Lung (tissue), 12 donors: ENCODE data around the gene LRP1B. TPM values are rescaled to one million over a fixed set of nuclear protein-coding genes. Genes with fewer than 3 reads are reported as not detected.

Source experiments
- ATAC-seq: fragments of 200-7000 bp; cut with Tn5 transposase; one replicate; pipeline ENCODE4 v1.9.1; 2020; ENCODE audit warnings: moderate number of reproducible peaks; ENCODE audit not compliant: insufficient read depth, low FRiP score
- DNase-seq, 3 donors: peaks; one replicate each; pipeline ENCODE4 v3.0.0-alpha.2; 2013 to 2017
- H3K27ac ChIP-seq, 2 donors: one replicate each; pipeline ENCODE4 v1.5.1; 2013; ENCODE audit warnings: mild to moderate bottlenecking in 2 of 2, moderate library complexity in 2 of 2, control low read depth in 1 of 2, inconsistent platforms in 1 of 2, low read depth in 1 of 2, low read length in 1 of 2
- H3K27me3 ChIP-seq, 3 donors: one replicate each; pipeline ENCODE4 v1.5.1; 2013; ENCODE audit warnings: low read length in 2 of 3; ENCODE audit not compliant: control insufficient read depth in 3 of 3, insufficient read depth in 3 of 3
- H3K36me3 ChIP-seq, 4 donors: one replicate each; pipeline ENCODE4 v1.5.1; 2013; ENCODE audit warnings: low read length in 4 of 4, mild to moderate bottlenecking in 1 of 4, moderate library complexity in 1 of 4; ENCODE audit not compliant: control insufficient read depth in 4 of 4, insufficient read depth in 4 of 4
- H3K4me1 ChIP-seq, 5 donors: one replicate each; pipeline ENCODE4 v1.5.1; 2013; ENCODE audit warnings: low read length in 5 of 5, mild to moderate bottlenecking in 2 of 5, moderate library complexity in 1 of 5; ENCODE audit not compliant: control insufficient read depth in 5 of 5, insufficient read depth in 5 of 5
- H3K4me3 ChIP-seq: one replicate; pipeline ENCODE4 v1.5.1; 2013; ENCODE audit warnings: mild to moderate bottlenecking, control low read depth, moderate library complexity
- H3K9ac ChIP-seq, 2 donors: one replicate each; pipeline ENCODE4 v1.5.1; 2013; ENCODE audit warnings: low read length in 2 of 2, control low read depth in 1 of 2; ENCODE audit not compliant: insufficient read depth in 1 of 2
- H3K9me3 ChIP-seq, 4 donors: one replicate each; pipeline ENCODE4 v1.5.1; 2013; ENCODE audit warnings: low read length in 3 of 4, mild to moderate bottlenecking in 1 of 4, moderate library complexity in 1 of 4; ENCODE audit not compliant: control insufficient read depth in 4 of 4, insufficient read depth in 3 of 4
- WGBS, 2 donors: extraction: QIAGEN DNeasy Blood & Tissue Kit; methylation state at CpG; one replicate each; pipeline ENCODE4 v1.1.7; 2013; 5-methylcytosine and 5-hydroxymethylcytosine counted together
- polyA plus RNA-seq, 2 donors: library from polyadenylated mRNA; stranded (reverse); fragments of 200-250 nt; gene quantifications; one replicate each; pipeline ENCODE4 v1.2.1, GENCODE V29; 2013
- total RNA-seq, 2 donors: library from RNA; depleted of rRNA in 1 of 2; stranded (reverse); fragments of >200 nt in 1 of 2; gene quantifications; one replicate each; pipeline ENCODE4 v1.2.1, GENCODE V29; 2014 to 2021
- TF ChIP-seq, protein P1 (sequence below): IDR thresholded peaks from 2 replicates; pipeline ENCODE4 v1.5.1; 2012; ENCODE audit warnings: mild to moderate bottlenecking; ENCODE audit errors: control extremely low read depth, extremely low read depth
- donor health status: control.
- donor health status: control.
- donor health status: Bipolar disorder and iron deficiency.
- donor health status: healthy.
- donor health status: DM: yes; HTN: yes; CAD: no.

LRP1B gene
- total and polyA plus RNA-seq, 4 donors: 0.01 to 6.5 (median 0.16) TPM

DNA sequence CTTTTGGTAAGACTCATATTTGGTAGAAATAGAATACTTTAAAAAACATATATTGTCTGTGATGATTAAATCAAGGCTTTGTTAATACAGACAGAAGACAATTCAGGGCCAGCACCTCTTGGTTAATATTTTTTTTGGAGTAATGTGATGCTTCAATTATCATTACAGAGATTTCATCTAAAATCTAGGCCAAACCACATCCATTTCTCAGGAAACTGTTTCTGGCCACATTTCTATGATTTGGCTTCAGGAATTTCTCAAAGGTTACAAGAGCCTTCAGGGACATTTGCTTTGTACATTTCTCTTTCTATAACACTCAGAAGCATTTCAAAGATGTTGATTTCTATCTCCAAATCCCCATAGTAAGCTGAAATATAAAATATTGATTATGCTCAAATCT lies 614.9 kb downstream of the LRP1B start:
- no peaks in the 10 kb centered on the region for H3K36me3 ChIP-seq
- no peak overlapping the region for H3K27ac ChIP-seq
- H3K9me3 ChIP-seq: peaks cover 0 to 1% (median 0%) of the 10 kb centered on the region in 4 donors
- no peak for ATAC-seq
- no peak overlapping the region for H3K4me3 ChIP-seq
- TF ChIP-seq, protein P1, sequence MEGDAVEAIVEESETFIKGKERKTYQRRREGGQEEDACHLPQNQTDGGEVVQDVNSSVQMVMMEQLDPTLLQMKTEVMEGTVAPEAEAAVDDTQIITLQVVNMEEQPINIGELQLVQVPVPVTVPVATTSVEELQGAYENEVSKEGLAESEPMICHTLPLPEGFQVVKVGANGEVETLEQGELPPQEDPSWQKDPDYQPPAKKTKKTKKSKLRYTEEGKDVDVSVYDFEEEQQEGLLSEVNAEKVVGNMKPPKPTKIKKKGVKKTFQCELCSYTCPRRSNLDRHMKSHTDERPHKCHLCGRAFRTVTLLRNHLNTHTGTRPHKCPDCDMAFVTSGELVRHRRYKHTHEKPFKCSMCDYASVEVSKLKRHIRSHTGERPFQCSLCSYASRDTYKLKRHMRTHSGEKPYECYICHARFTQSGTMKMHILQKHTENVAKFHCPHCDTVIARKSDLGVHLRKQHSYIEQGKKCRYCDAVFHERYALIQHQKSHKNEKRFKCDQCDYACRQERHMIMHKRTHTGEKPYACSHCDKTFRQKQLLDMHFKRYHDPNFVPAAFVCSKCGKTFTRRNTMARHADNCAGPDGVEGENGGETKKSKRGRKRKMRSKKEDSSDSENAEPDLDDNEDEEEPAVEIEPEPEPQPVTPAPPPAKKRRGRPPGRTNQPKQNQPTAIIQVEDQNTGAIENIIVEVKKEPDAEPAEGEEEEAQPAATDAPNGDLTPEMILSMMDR: no peak
- no peak overlapping the region for H3K9ac ChIP-seq
- DNase-seq: no peak
- no peaks in the 10 kb centered on the region for H3K27me3 ChIP-seq
- no peaks in the 10 kb centered on the region for H3K4me1 ChIP-seq

DNA sequence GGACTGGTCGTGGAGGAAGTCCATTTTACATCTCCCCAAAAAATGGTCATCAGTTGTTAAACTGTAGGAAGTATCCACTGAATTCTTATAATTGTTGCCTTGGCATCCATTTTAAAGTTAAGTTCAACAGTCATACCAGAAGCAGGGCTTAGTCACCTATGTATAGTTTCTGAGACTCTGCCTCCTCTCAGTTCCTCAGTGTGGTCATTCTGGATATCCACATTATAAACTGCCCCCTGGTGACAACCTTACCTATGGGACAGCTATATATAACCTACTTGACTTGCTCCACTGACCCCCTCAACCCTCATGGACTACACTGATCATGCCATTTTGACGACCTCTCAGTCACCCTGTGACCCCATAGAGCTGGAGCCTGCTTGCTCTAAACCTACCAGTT lies 617.0 kb downstream of the LRP1B start:
- WGBS, 2 donors: 42 to 46% methylated on average over 2 of the region's 2 CpGs
- TF ChIP-seq, protein P1: no peak
- H3K4me1 ChIP-seq: no peaks in the 10 kb centered on the region

DNA sequence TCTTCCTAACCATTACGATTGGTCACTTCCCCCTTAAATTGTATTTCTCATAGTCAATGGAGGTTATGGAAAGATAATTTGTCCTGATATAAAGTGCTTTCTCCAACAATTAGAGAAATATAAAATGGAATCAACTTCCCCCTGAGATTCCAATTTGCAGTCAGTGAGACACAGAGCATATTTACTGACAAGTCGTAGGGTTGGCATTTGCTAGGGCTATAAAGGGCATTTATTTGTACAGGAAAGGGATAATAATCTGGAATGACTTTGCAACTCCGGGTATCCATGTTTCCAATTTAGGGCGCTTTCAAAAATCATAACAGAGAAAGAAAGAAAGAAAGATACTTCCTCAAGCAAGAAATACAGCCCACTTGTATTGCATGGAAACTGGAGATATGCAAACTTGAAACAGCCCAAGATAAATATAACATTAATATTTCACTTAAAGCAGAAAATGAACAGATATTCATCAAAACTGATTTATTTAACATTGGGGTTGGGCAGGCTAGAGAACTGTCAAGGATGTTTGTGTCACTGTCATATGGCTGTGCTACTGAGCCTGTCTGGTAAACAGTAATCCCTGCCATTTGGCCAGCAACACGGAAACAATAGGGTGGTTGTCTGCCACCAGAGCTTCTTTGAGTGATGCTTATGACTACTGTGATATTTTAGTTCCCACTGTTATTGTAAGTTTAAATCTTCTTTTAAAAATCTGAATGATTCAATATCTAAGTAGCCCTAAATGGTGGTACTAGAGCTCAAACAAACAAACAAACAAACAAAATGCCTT lies 621.8 kb downstream of the LRP1B start:
- Histone ChIP-seq H3K27me3 (no peaks in the 10 kb centered on the region), H3K9me3 (peaks cover 0 to under 1% (median 0%) of the 10 kb centered on the region in 4 donors), H3K4me3 (no peak overlapping the region), H3K9ac (no peak overlapping the region), H3K36me3 (no peaks in the 10 kb centered on the region), H3K4me1 (no peaks in the 10 kb centered on the region), H3K27ac (no peak overlapping the region)
- DNase-seq: no peak
- TF ChIP-seq, protein P1: no peak
- ATAC-seq: no peak
- WGBS, 2 donors: 59 to 68% methylated on average over 5 of the region's 5 CpGs

More for the DNA sequence above, 617.0 kb downstream of the LRP1B start:
- Histone ChIP-seq H3K9ac (no peak overlapping the region), H3K27ac (no peak overlapping the region), H3K27me3 (no peaks in the 10 kb centered on the region), H3K36me3 (no peaks in the 10 kb centered on the region), H3K9me3 (peaks cover 0 to 1% (median 0%) of the 10 kb centered on the region in 4 donors), H3K4me3 (no peak overlapping the region)
- DNase-seq (no peak), ATAC-seq (no peak)
